Fibroblast of lung (primary cell): Measurements from ENCODE around the gene LIMS1. TPM values are rescaled to one million over a fixed set of nuclear protein-coding genes. Genes with fewer than 3 reads are reported as not detected.

Experiments used
- DNase-seq, 2 donors: peaks; one replicate each; pipeline versions ENCODE4 v3.0.0 to v3.0.0-alpha.2; 2010; ENCODE audit warnings: low read depth in 2 of 2
- H2AFZ ChIP-seq: 2 replicates; pipeline ENCODE4 v1.5.1; 2012; ENCODE audit warnings: low read length, control low read depth, inconsistent platforms
- H3K27ac ChIP-seq: 2 replicates; pipeline ENCODE4 v1.5.1; 2011; ENCODE audit warnings: low read length, control low read depth; ENCODE audit not compliant: insufficient read depth
- H3K27me3 ChIP-seq: 2 replicates; pipeline ENCODE4 v1.5.1; 2011; ENCODE audit warnings: mild to moderate bottlenecking, low read length; ENCODE audit not compliant: control insufficient read depth, insufficient read depth
- H3K36me3 ChIP-seq: 2 replicates; pipeline ENCODE4 v1.5.1; 2011; ENCODE audit warnings: low read length; ENCODE audit not compliant: control insufficient read depth, insufficient read depth
- H3K4me1 ChIP-seq: 2 replicates; pipeline ENCODE4 v1.5.1; 2011; ENCODE audit warnings: low read length; ENCODE audit not compliant: control insufficient read depth, insufficient read depth; ENCODE audit errors: extremely low read depth
- H3K4me2 ChIP-seq: 2 replicates; pipeline ENCODE4 v1.5.1; 2011; ENCODE audit warnings: low read length, control low read depth; ENCODE audit not compliant: insufficient read depth; ENCODE audit errors: extremely low read depth
- H3K4me3 ChIP-seq, 4 experiments: fragments of 200-600 bp in 1 of 4; sonication (generic) in 1 of 4; replicated peaks in 1 of 4; 2 replicates each; pipeline ENCODE4 v1.5.1; 2011 to 2016; ENCODE audit warnings: low read length in 4 of 4, low read depth in 3 of 4, mild to moderate bottlenecking in 3 of 4, control low read depth in 2 of 4, inconsistent platforms in 1 of 4, mixed read lengths in 1 of 4; ENCODE audit not compliant: insufficient read depth in 1 of 4; ENCODE audit errors: control extremely low read depth in 1 of 4
- H3K79me2 ChIP-seq: 2 replicates; pipeline ENCODE4 v1.5.1; 2012; ENCODE audit warnings: mild to moderate bottlenecking, low read length, inconsistent platforms; ENCODE audit not compliant: control insufficient read depth, insufficient read depth
- H3K9ac ChIP-seq: 2 replicates; pipeline ENCODE4 v1.5.1; 2011; ENCODE audit warnings: mild to moderate bottlenecking, low read length, control low read depth; ENCODE audit not compliant: insufficient read depth
- H3K9me3 ChIP-seq: 2 replicates; pipeline ENCODE4 v1.5.1; 2012; ENCODE audit warnings: low read depth, low read length; ENCODE audit not compliant: control insufficient read depth, insufficient read depth
- H4K20me1 ChIP-seq: 2 replicates; pipeline ENCODE4 v1.5.1; 2011; ENCODE audit warnings: low read length; ENCODE audit not compliant: control insufficient read depth, insufficient read depth; ENCODE audit errors: extremely low read depth
- EZH2 ChIP-seq: IDR thresholded peaks from 2 replicates; pipeline ENCODE4 v1.5.1; 2012; ENCODE audit warnings: low read length, control low read depth, mild to moderate bottlenecking; ENCODE audit errors: missing control alignments
- polyA plus RNA-seq, 2 donors: library from polyadenylated mRNA; depleted of rRNA in 1 of 2; stranded (reverse) in 1 of 2; unstranded in 1 of 2; fragments of >200 nt; gene quantifications; 2 replicates each; pipeline ENCODE4 v1.2.1, GENCODE V29; 2011 to 2012; ENCODE audit warnings: missing spikeins in 1 of 2
- total RNA-seq: library from RNA; depleted of rRNA; stranded (reverse); fragments of >200 nt; gene quantifications from 2 replicates; pipeline ENCODE4 v1.2.1, GENCODE V29; 2014
- TF ChIP-seq, protein P1 (sequence below), 2 donors: IDR thresholded peaks in 1 of 2; conservative IDR thresholded peaks in 1 of 2; 1 replicate in 1 of 2; 2 replicates in 1 of 2; pipeline ENCODE4 v1.5.1; 2011 to 2012; ENCODE audit warnings: low read length in 2 of 2, control low read depth in 1 of 2, inconsistent platforms in 1 of 2, low read depth in 1 of 2, mild to moderate bottlenecking in 1 of 2

Gene LIMS1
- total and polyA plus RNA-seq, 2 donors (not counting 1 experiment from before 2014, with no cell fraction given), result 52.7 to 108 TPM

DNA sequence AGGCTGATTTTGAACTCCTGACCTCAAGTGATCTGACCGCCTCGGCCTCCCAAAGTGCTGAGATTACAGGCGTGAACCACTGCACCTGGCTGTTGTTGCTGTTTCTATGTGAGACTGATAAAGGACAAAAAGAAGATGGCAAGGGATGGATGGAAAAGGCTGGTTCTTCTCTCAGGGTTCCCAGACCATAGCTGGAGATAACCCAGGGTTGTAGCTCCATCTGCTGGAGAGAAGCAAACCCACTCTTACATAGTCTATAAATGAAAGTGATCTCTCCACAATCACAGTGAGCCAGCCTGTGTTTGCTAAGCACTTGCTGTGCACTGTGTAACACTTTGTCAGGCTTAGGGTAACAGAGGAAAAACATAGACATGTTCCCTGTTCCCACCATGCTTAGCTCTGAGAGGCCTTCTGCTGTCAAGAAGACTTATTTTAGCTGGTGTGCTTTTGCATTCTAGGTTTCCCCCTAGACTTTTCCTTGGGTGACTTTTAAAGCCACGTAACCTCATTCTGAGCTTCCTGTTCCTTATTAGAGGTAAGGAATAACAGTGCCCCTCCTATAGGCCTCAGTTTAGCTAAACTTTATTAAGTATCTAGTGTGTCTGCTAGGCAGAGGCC is 49.7 kb downstream of the LIMS1 start:
- Histone ChIP-seq H4K20me1 (no peaks in the 10 kb centered on the region), H3K36me3 (no peaks in the 10 kb centered on the region), H3K27me3 (no peaks in the 10 kb centered on the region), H3K9ac (no peak overlapping the region), H3K27ac (no peak overlapping the region), H3K4me1 (peaks cover 27% of the 10 kb centered on the region), H3K4me3 (no peak overlapping the region), H3K79me2 (peaks cover 32% of the 10 kb centered on the region), H3K9me3 (no peaks in the 10 kb centered on the region), H3K4me2 (peak overlapping the region; percentile 58), H2AFZ (no peak overlapping the region)
- DNase-seq, result peak; percentile 77 to 88
- TF ChIP-seq, protein P1, sequence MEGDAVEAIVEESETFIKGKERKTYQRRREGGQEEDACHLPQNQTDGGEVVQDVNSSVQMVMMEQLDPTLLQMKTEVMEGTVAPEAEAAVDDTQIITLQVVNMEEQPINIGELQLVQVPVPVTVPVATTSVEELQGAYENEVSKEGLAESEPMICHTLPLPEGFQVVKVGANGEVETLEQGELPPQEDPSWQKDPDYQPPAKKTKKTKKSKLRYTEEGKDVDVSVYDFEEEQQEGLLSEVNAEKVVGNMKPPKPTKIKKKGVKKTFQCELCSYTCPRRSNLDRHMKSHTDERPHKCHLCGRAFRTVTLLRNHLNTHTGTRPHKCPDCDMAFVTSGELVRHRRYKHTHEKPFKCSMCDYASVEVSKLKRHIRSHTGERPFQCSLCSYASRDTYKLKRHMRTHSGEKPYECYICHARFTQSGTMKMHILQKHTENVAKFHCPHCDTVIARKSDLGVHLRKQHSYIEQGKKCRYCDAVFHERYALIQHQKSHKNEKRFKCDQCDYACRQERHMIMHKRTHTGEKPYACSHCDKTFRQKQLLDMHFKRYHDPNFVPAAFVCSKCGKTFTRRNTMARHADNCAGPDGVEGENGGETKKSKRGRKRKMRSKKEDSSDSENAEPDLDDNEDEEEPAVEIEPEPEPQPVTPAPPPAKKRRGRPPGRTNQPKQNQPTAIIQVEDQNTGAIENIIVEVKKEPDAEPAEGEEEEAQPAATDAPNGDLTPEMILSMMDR (conservative IDR thresholded peaks at IDR 0.05 in 1 of 2, IDR thresholded peaks at IDR 0.05 in 1 of 2; ENCODE audit: low read depth in 1 of 2, low read length in 2 of 2), result peak; percentile 77 to 83
- no peak for TF ChIP-seq EZH2

DNA sequence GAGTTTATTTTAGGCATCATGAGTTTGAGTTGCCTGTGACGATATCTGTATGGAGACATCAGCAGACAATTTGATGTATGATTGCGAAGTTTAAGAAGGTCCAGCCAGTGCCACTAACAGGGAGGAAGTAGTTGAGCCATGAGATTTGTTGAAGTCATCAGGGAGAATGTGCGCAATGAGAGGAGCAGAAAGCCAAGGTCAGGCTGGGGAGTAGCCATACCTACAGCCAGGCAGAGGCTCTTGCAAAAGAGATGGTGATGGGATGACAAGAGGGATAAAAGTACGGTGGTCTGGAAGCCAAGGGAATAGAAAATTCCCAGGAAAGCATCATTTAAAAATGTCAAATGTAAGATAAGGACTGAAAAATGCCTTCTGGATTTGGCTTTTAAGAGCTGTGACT is 51.2 kb downstream of the LIMS1 start:
- TF ChIP-seq EZH2, result no peak
- TF ChIP-seq, protein P1 (conservative IDR thresholded peaks at IDR 0.05 in 1 of 2, IDR thresholded peaks at IDR 0.05 in 1 of 2; ENCODE audit: low read depth in 1 of 2, low read length in 2 of 2), result no peak
- Histone ChIP-seq H3K79me2 (peaks cover 38% of the 10 kb centered on the region), H3K4me2 (no peak overlapping the region), H3K9ac (no peak overlapping the region), H3K27me3 (no peaks in the 10 kb centered on the region), H3K27ac (no peak overlapping the region), H2AFZ (no peak overlapping the region), H3K4me1 (peaks cover 22% of the 10 kb centered on the region), H3K36me3 (no peaks in the 10 kb centered on the region), H3K4me3 (no peak overlapping the region), H4K20me1 (no peaks in the 10 kb centered on the region), H3K9me3 (no peaks in the 10 kb centered on the region)
- peak; percentile 56 to 84 for DNase-seq

DNA sequence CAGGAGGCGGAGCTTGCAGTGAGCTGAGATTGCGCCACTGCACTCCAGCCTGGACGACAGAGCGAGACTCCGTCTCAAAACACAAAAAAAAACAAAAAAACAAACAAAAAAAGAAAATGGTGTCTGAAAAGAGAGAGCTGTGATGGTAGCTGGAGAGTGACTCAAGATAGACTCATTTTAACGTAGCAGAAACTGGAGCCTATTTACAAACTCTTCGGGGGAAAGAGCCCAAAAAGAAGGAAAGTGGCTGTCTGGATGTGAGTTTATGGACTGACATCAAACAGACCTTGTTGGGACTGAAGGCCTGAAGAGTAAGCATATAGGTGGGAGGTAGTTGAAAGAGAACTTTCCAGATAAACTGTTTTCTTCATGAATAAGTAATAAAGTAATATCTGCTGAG is 51.8 kb downstream of the LIMS1 start:
- Histone ChIP-seq H3K4me3 (no peak overlapping the region), H3K27me3 (no peaks in the 10 kb centered on the region), H3K9ac (no peak overlapping the region), H3K36me3 (no peaks in the 10 kb centered on the region), H3K4me2 (peak overlapping the region; percentile 3), H3K4me1 (peaks cover 17% of the 10 kb centered on the region), H3K9me3 (no peaks in the 10 kb centered on the region), H2AFZ (no peak overlapping the region), H4K20me1 (no peaks in the 10 kb centered on the region), H3K27ac (peak overlapping the region; percentile 35), H3K79me2 (peaks cover 40% of the 10 kb centered on the region)
- peak in 1 of 2 donors; percentile 51 for DNase-seq
- TF ChIP-seq, protein P1 (conservative IDR thresholded peaks at IDR 0.05 in 1 of 2, IDR thresholded peaks at IDR 0.05 in 1 of 2; ENCODE audit: low read depth in 1 of 2, low read length in 2 of 2), result no peak
